Activated CD4-positive, alpha-beta T cell treated with anti-CD3 and anti-CD28 coated beads for 4 hours (primary cell): ENCODE measurements around the gene KIF1C.
A peak's percentile ranks its signal among the peaks of the same experiment; 100 is the strongest.
"Not testable (repeated sequence)": the region's sequence is repeated elsewhere in the genome, so short reads cannot be mapped to it uniquely, and the experiment has no call there.

ENCODE experiments used
- DNase-seq, 2 donors: peaks; one replicate each; pipeline ENCODE4 v3.0.0-alpha.2; 2020

Gene KIF1C

DNA sequence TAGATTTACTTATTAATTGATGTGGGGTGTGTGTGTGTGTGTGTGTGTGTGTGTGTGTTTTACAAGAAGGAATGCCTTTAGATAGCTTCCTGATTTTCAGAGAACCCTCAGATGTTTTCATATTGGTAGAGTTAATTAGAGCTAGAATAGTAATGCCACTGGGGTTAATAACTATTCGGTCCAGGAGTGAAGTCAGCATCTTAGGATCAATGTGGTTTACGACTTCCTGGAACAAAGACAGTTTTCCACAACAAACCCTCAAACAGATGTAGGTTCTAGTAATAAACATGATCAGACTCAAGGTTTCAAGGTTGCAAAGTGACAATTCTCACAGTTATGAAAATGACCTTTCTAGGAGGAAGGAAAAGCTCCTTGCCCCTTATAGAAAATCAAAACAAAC lies 49.7 kb downstream of the KIF1C start:
- DNase-seq, result no peak

DNA sequence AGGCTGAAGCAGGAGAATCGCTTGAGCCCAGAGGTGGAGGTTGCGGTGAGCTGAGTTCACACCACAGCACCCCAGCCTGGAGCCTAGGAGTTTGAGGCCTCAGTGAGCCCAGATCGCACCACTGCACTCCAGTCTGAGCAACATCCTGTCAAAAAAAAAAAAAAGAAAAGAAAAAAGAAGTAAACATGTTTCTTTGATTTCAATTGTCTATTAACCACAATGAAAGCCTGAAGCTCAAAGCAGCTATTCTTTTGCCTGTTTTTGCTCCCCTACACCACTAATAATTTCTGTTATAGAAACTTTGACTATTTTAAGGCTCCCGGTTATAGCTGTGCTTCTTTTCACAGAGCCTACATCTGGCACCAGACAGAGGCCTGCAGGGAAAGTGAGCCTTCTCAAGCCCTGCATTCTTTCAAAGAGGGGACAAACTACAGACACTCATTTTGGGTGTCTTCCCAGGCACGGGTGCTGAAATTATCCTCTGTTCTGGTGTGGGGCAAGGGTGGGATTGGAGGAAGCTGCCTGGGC lies 51.6 kb downstream of the KIF1C start:
- peak; percentile 49 to 66 for DNase-seq

GRCh38 chr17:5050278-5050677 lies 52.5 kb downstream of the KIF1C start:
- no peak for DNase-seq

- no peak for DNase-seq
These were observed 57.8 kb downstream of the KIF1C start for GRCh38 chr17:5055543-5055942.

DNA sequence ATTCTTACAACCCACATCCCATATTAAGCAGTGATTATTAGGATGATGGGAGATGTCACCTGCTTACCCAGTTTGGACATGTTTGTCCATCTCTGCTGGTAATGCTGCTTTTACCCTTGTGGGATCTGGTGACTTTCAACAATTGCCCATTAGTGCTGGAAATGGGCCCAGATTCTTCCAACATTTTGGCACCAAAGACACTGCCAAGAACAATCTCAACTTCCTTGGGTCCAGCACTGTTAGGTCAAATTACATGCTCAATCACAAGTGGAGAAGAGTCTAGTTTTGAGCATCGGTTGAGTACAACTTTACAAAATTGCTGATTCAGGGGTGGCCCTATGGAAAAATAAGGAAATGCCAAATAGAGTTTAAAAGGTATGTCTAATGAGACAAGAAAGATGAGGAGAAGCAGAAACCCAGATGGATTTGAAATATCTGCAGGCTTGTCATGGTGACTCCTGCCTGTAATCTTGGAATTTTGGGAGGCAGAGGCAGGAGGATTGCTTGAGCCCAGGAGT lies 67.5 kb downstream of the KIF1C start:
- no peak for DNase-seq

- DNase-seq, result no peak
These were observed 70.5 kb downstream of the KIF1C start for GRCh38 chr17:5068236-5068635.

GRCh38 chr17:5069724-5070123 lies 72.0 kb downstream of the KIF1C start:
- no peak for DNase-seq

DNA sequence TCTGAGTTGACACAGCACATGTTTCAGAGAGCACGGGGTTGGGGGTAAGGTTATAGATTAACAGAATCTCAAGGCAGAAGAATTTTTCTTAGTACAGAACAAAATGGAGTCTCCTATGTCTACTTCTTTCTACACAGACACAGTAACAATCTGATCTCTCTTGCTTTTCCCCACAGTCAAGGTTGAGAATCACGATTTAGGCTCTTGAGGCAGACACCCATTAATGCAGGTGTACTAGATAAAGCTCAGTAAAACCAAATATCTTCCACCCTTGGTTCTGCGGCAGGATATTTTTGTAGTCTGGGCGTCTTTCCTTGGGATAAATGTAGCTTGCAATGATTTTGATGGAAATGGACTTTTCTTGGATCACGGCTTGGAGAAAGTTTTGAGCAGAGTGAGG lies 77.7 kb downstream of the KIF1C start:
- not testable (repeated sequence) for DNase-seq

GRCh38 chr17:5077275-5077674 lies 79.5 kb downstream of the KIF1C start:
- not testable (repeated sequence) for DNase-seq

- no peak for DNase-seq
These were observed 80.0 kb downstream of the KIF1C start for GRCh38 chr17:5077781-5078105.
